ENCODE data around the gene ZDHHC7. TPM values are rescaled to one million over a fixed set of nuclear protein-coding genes. Genes with fewer than 3 reads are reported as not detected.

Gene ZDHHC7
- total RNA-seq = 100 to 1,000 TPM in 1 of 6 donors, 10 to 100 TPM in 5; 77.4 to 112 (median 92.7) TPM

GRCh38 chr16:85010931-85011845, at the start of gene ZDHHC7:
ZDHHC7 (minus strand) TSS chr16:85011535; CDS start chr16:84990618, 20,917 bp downstream.
- H3K27ac ChIP-seq = peak within 1 kb of the TSS; percentile 92 to 99 (median 95)
- H3K27me3 ChIP-seq = no peaks in the 10 kb centered on the region
- 0% methylated on average over 38 to 42 of the region's 86 CpGs for WGBS, 2 donors
- ATAC-seq (ENCODE audit: low FRiP score in 2 of 2) = peak; percentile 93 to 97
- H3K9me3 ChIP-seq = no peaks in the 10 kb centered on the region
- peak; percentile 84 to 97 for DNase-seq
- TF ChIP-seq POLR2A (IDR thresholded peaks at IDR 0.05) (peak; percentile 50 to 97 (median 87)), CTCF (IDR thresholded peaks at IDR 0.05) (peak in 4 of 6 experiments; percentile 16 to 37 (median 32)), EP300 (IDR thresholded peaks at IDR 0.05) (peak in 1 of 4 donors; percentile 3), POLR2AphosphoS5 (IDR thresholded peaks at IDR 0.05) (peak; percentile 92 to 98)
- H3K4me1 ChIP-seq = peaks cover 39 to 52% (median 45%) of the 10 kb centered on the region in 4 donors
- no peaks in the 10 kb centered on the region for H3K36me3 ChIP-seq
- peak within 1 kb of the TSS; percentile 79 to 92 (median 82) for H3K4me3 ChIP-seq

- no peaks in the 10 kb centered on the region for H3K27me3 ChIP-seq
- no peak overlapping the region for H3K27ac ChIP-seq
- TF ChIP-seq CTCF (IDR thresholded peaks at IDR 0.05) = no peak
- TF ChIP-seq POLR2A (IDR thresholded peaks at IDR 0.05) = no peak
- no peak for TF ChIP-seq POLR2AphosphoS5 (IDR thresholded peaks at IDR 0.05)
- TF ChIP-seq EP300 (IDR thresholded peaks at IDR 0.05) = no peak
- H3K9me3 ChIP-seq = no peaks in the 10 kb centered on the region
- DNase-seq (no peak), ATAC-seq (ENCODE audit: low FRiP score in 2 of 2) (no peak)
- WGBS, 2 donors = 96% methylated on average over 4 of the region's 4 CpGs
- H3K36me3 ChIP-seq = no peaks in the 10 kb centered on the region
- H3K4me3 ChIP-seq = no peak overlapping the region
- H3K4me1 ChIP-seq = peaks cover 34 to 47% (median 42%) of the 10 kb centered on the region in 4 donors
These were observed 47.6 kb upstream of the ZDHHC7 start for GRCh38 chr16:85058909-85059308.

GRCh38 chr16:85057948-85058347, 46.6 kb upstream of the ZDHHC7 start:
- Histone ChIP-seq H3K36me3 (no peaks in the 10 kb centered on the region), H3K4me3 (no peak overlapping the region), H3K27me3 (no peaks in the 10 kb centered on the region), H3K27ac (peak overlapping the region in 2 of 4 donors; percentile 8 to 27), H3K4me1 (peaks cover 27 to 41% (median 35%) of the 10 kb centered on the region in 4 donors), H3K9me3 (no peaks in the 10 kb centered on the region)
- DNase-seq (no peak), ATAC-seq (ENCODE audit: low FRiP score in 2 of 2) (no peak)
- TF ChIP-seq POLR2AphosphoS5 (IDR thresholded peaks at IDR 0.05) = no peak
- no peak for TF ChIP-seq CTCF (IDR thresholded peaks at IDR 0.05)
- no peak for TF ChIP-seq EP300 (IDR thresholded peaks at IDR 0.05)
- no peak for TF ChIP-seq POLR2A (IDR thresholded peaks at IDR 0.05)
- 89 to 91% methylated on average over 7 of the region's 7 CpGs for WGBS, 2 donors

GRCh38 chr16:85057212-85057889, 46.0 kb upstream of the ZDHHC7 start:
- Histone ChIP-seq H3K9me3 (no peaks in the 10 kb centered on the region), H3K36me3 (no peaks in the 10 kb centered on the region), H3K4me3 (no peak overlapping the region), H3K27me3 (no peaks in the 10 kb centered on the region), H3K27ac (peak overlapping the region in 2 of 4 donors; percentile 8 to 91), H3K4me1 (peaks cover 25 to 35% (median 31%) of the 10 kb centered on the region in 4 donors)
- 80 to 90% methylated on average over 9 of the region's 9 CpGs for WGBS, 2 donors
- TF ChIP-seq CTCF (IDR thresholded peaks at IDR 0.05) = peak in 3 of 6 experiments; percentile 22 to 41 (median 32)
- no peak for TF ChIP-seq POLR2AphosphoS5 (IDR thresholded peaks at IDR 0.05)
- ATAC-seq (ENCODE audit: low FRiP score in 2 of 2) (no peak), DNase-seq (no peak)

Measured in upper lobe of left lung (tissue), 6 donors.